Endothelial cell of umbilical vein (primary cell): ENCODE measurements around the gene FNBP1.

ENCODE experiments used
- GATA2 ChIP-seq: IDR thresholded peaks from 2 replicates; pipeline ENCODE4 v1.7.0; 2011; ENCODE audit warnings: low read depth, mild to moderate bottlenecking, moderate library complexity, mixed read lengths, low read length; ENCODE audit not compliant: insufficient read length, insufficient read depth
- POLR2A ChIP-seq: IDR thresholded peaks from 2 replicates; pipeline ENCODE4 v1.6.1; 2012; ENCODE audit warnings: low read depth, mild to moderate bottlenecking, control low read depth, low read length
- TF ChIP-seq, protein P1 (sequence below): IDR thresholded peaks from 2 replicates; pipeline ENCODE4 v1.6.1; 2011; ENCODE audit not compliant: insufficient read depth, insufficient read length
- TF ChIP-seq, protein P2 (sequence below), 2 donors: IDR thresholded peaks; 1 replicate in 1 of 2; 2 replicates in 1 of 2; pipeline ENCODE4 v1.5.1; 2011; ENCODE audit warnings: low read length in 2 of 2, mild to moderate bottlenecking in 2 of 2, moderate library complexity in 2 of 2, control low read depth in 1 of 2, inconsistent platforms in 1 of 2, low read depth in 1 of 2; ENCODE audit not compliant: insufficient read depth in 1 of 2; ENCODE audit errors: extremely low read depth in 1 of 2

DNA sequence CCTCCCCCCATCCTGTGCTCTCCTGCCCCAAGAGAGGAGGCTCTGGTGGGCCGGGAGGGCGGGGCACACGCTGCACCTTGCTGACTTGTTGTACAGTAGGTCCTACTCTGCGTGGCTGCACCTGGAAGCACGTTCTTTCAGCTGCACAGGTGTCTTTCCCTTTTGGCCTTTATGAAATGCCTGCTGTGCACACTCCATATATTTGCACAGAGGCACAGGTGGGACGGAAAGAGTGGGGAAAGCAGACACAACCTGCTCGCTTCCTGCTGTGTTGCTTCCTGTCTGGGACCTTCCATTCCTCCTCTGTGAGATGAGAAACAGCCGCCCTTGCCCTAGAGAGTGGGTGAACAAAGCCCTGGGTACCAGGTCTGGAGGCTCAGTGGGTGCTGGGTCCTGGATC is 203.0 kb downstream of the FNBP1 start:
- TF ChIP-seq, protein P1, sequence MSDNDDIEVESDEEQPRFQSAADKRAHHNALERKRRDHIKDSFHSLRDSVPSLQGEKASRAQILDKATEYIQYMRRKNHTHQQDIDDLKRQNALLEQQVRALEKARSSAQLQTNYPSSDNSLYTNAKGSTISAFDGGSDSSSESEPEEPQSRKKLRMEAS = no peak
- TF ChIP-seq, protein P2, sequence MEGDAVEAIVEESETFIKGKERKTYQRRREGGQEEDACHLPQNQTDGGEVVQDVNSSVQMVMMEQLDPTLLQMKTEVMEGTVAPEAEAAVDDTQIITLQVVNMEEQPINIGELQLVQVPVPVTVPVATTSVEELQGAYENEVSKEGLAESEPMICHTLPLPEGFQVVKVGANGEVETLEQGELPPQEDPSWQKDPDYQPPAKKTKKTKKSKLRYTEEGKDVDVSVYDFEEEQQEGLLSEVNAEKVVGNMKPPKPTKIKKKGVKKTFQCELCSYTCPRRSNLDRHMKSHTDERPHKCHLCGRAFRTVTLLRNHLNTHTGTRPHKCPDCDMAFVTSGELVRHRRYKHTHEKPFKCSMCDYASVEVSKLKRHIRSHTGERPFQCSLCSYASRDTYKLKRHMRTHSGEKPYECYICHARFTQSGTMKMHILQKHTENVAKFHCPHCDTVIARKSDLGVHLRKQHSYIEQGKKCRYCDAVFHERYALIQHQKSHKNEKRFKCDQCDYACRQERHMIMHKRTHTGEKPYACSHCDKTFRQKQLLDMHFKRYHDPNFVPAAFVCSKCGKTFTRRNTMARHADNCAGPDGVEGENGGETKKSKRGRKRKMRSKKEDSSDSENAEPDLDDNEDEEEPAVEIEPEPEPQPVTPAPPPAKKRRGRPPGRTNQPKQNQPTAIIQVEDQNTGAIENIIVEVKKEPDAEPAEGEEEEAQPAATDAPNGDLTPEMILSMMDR (IDR thresholded peaks at IDR 0.05; ENCODE audit: extremely low read depth in 1 of 2, insufficient read depth in 1 of 2, low read depth in 1 of 2, low read length in 2 of 2) = no peak
- TF ChIP-seq POLR2A = no peak
- no peak for TF ChIP-seq GATA2
